Fibroblast of the conjunctiva (primary cell): ENCODE results near the gene RNPEPL1.
"Not testable (repeated sequence)": the region's sequence is repeated elsewhere in the genome, so short reads cannot be mapped to it uniquely, and the experiment has no call there.

Experiments
- DNase-seq: peaks from one replicate; pipeline ENCODE4 v3.0.0-alpha.2; 2010; ENCODE audit warnings: low read depth

Gene RNPEPL1

GRCh38 chr2:240603846-240604245 is 35.6 kb downstream of the RNPEPL1 start:
- no peak for DNase-seq

- DNase-seq = peak; percentile 14
Observed at GRCh38 chr2:240604291-240604938, 36.1 kb downstream of the RNPEPL1 start.

DNA sequence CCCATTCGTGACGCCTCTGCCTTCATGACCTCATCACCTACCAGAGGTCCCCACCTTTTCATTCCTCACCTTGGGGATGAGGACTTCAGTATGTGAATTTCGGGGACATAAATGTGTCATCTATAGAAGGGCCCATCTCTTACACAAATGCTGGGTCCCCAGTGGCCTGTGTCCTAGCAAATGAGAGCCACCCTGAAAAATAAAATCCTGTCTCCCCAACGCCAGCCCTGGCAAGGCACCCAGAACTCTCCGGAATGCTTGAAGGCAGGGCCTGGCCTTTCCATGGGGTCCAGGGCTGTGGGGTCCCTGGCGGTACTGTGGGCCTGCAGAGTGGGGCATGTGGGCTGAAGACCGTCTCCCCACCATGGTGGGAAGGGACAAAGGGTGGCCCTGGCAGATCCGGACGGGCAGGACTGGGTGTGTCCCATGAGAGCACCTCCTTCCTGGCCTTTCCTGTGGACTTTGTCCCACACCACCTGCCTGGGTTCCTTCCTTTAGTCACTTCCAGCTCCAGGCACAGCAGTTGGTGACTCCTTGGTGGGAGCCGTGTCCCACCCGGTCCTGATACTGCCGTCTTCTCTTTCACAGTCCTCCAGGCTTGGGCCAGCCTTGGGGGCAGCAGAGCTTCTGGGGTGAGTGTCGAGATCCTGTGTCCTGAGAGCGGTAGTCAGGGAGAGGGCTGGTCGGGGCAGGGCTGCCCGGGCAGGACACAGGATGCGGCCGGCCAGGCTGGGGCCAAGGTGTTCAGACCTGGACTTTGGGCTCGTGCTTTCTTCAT is 36.8 kb downstream of the RNPEPL1 start:
- DNase-seq = no peak

DNA sequence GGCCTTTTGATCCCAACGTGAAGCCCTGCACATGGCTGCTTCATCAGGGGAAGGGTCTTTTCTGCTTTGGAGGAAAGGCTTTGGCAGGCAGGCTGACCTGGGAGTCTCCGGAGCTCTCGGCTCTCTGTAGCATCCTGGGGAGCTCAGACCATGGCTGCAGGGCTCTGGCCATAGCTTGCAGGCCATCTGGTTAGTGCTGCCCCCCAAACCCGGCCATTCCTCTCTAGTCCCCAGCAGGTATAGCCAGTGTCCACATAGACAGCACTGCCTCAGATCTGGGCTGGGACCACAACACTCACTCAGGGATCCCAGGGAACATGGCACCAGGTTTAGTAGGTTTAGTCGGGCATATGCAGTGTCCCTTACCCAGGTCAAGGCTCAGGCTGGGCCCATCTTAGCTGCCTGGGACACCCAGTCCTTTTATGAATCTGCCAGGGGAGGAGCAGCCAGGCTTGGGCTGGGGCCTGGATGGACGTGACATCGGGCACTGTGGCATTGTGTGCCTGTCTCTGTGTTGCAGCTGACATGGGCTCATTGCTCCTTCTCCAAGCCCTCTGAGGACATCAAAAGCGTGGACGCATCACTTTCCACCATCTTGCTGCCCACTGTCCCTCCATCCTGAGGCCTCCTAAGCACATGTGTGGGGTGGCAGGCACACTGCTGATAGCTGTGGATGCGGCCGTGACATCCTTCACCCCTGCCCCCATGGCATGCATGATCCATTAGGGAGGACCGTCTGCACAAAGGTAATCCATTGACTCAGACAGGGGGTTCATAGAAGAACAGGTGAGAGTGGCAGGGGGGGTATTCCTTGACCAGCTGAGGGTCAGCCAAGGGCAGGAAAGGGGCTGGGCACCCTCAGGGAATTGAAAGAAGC is 37.8 kb downstream of the RNPEPL1 start:
- DNase-seq = no peak

GRCh38 chr2:240611601-240612210 is 43.4 kb downstream of the RNPEPL1 start:
- DNase-seq = no peak

DNA sequence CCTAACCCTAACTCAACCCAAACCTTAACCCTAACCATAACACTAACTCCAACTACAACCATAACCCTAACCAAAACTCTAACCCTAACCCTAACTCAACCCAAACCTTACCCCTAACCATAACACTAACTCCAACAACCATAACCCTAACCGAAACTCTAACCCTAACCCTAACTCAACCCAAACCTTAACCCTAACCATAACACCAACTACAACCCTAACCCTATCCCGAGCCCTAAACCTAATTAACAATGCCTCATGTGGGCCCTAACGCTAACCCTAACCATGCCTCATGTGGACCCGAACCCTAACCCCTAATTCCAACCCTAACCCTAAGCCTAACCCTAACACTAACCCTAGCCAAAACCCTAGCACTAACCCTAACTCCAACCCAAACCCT is 45.5 kb downstream of the RNPEPL1 start:
- no peak for DNase-seq

DNA sequence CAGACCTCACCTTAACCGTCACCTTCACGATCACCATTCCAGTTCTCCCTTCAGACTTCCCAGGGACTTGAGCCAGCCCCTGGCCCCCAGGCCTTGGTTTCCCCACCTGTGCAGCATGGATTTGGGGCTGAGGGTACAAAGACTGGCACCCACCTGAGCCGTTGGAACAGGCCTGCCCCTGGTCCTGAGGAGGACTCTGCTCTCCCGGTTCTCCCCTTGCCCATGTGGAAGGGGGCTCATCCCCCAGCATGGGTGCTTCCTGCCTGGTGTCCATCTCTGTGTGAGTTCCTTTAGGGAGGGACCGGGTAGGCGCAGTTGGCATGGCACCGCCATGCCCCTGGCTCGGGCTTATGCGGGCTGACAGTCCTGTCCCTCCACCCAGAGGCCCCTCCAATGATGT is 46.1 kb downstream of the RNPEPL1 start:
- DNase-seq = no peak

- DNase-seq = no peak
Observed at GRCh38 chr2:240615396-240615795, 47.1 kb downstream of the RNPEPL1 start.

- DNase-seq = no peak
Observed at GRCh38 chr2:240615820-240616547, 47.7 kb downstream of the RNPEPL1 start.

- not testable (repeated sequence) for DNase-seq
Observed at GRCh38 chr2:240616860-240617666, 48.8 kb downstream of the RNPEPL1 start.

GRCh38 chr2:240618776-240619175 is 50.5 kb downstream of the RNPEPL1 start:
- DNase-seq = no peak

DNA sequence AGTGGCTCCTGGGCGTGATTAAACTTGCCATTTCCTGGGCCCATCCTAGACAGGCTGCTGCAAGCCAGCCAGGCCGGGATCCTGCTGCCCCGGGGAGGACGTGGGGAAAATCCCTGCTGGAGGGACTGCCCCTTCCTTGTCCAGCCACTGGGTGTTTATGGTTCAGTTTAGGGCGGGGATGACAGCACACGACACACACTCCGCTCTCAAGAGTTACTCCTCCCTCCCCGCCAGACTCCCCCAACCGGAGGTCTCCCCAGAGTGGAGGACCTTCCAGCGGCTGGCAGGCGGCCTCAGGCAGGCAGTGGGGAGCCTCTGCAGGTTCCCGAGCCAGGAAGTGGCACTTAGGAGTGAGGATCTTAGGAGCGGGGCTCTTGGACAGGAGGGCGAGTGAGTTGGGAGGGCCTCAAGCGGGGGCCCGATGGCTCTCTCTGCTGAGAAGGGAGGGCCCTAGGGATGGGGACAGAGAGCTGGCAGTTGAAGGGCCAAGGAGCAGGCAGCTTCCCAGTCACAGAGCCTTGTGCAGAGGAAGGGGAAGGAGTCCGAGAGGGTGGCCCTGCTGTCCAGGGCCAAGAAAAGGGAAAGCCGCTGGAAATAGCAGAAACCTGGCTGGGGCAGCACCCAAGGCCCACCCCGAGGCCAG is 51.3 kb downstream of the RNPEPL1 start:
- DNase-seq = no peak

- DNase-seq = no peak
Observed at GRCh38 chr2:240620149-240620731, 52.0 kb downstream of the RNPEPL1 start.

- no peak for DNase-seq
Observed at GRCh38 chr2:240620859-240621258, 52.6 kb downstream of the RNPEPL1 start.

GRCh38 chr2:240622060-240622411 is 53.8 kb downstream of the RNPEPL1 start:
- DNase-seq = no peak

DNA sequence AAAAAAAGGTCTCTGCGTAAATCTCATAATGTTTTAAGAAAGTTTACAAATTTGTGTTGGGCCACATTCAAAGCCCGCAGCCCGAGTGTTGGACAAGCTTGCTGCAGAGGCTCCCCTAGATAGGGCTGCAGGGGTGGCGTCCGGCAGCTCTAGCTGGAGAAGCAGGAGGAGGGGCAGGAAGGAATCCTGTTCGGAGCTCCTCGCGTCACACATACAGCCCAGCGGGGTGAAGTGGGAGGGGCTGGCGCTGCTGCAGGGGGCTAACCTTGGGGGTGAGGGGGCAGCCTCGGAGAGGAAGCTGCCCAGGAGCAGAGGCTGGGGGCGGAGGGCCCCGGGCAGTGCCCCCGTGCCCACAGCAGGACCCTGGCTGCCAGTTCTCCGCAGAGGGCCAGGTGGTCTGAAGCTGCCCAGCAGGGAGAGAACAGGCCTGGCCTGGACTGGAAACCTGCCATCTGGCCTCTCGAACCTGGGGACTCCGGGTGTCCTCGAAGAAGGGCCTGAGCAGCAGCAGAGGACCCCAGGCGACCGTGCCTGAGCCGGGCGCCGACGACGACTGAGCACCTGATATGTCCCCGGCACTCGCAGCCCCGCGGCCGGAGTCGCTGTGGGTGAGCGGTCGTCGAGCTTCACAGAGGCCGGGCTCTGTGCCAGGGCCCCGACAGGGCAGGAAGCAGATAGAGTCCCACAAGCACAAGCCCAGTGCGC is 54.4 kb downstream of the RNPEPL1 start:
- DNase-seq = no peak

- no peak for DNase-seq
Observed at GRCh38 chr2:240623531-240624010, 55.3 kb downstream of the RNPEPL1 start.

DNA sequence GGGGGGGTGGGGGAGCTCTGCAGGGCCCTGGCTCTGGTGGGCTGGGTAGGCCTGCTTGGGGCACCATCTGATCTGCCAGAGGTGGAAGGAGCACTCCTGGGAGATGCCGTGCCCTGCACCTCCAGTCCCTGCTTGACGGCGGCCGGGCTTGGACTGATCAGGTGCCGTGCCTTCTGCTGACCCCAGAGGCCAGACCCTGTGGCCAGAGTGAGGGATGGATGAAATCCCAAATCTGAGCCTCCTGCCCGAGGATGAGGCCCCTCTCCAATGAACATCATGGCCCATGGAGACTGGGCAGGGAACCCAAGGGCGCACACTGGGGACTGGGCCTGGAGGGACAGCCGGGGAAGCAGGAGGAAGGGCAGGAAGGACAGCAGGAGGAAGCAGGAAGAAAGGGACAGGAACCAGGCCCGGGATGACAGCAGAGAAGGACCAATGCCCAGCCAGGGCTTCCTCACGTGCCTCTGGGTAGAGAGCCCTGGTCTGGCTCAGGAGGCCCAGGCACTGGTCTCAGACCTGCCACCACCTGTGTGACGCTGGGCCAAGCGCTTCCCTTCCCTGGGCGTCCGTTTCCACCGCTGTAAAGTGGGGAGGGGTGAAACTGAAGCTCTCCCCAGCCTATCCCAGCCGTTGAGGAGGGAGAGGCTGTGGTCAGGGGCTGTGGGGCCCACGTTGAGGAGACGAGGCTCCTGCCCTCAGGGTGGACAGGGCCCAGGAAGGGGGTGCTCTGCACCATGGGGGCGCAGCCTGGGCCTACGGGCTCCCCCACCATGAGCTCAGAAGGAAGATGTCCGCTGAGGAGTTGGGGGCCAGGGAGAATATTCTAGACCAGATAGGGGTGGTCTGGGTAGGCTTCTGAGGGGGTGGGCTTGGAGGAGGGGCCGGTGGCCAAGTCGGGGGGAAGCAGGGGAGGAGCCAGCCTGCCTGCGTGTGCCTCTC is 56.0 kb downstream of the RNPEPL1 start:
- DNase-seq = no peak
